SJCRH30 (cell line): ENCODE results near the gene HOATZ. TPM values are rescaled to one million over a fixed set of nuclear protein-coding genes. Genes with fewer than 3 reads are reported as not detected.

Experiments used
- DNase-seq, 2 experiments: peaks; one replicate each; pipeline ENCODE4 v3.0.0-alpha.2; 2015 to 2020
- H3K27ac ChIP-seq: fragments of 250-450 bp; sonication (Bioruptor Pico); 2 replicates; pipeline ENCODE4 v1.5.1; 2020; ENCODE audit warnings: mild to moderate bottlenecking, moderate library complexity
- H3K27me3 ChIP-seq: fragments of 250-450 bp; sonication (Bioruptor Pico); 2 replicates; pipeline ENCODE4 v1.5.1; 2020; ENCODE audit warnings: mild to moderate bottlenecking, moderate library complexity
- H3K36me3 ChIP-seq: fragments of 250-450 bp; sonication (Bioruptor Pico); 2 replicates; pipeline ENCODE4 v1.5.1; 2020; ENCODE audit warnings: mild to moderate bottlenecking, moderate library complexity
- H3K4me1 ChIP-seq: fragments of 250-450 bp; sonication (Bioruptor Pico); 2 replicates; pipeline ENCODE4 v1.5.1; 2020; ENCODE audit warnings: mild to moderate bottlenecking, moderate library complexity
- H3K4me3 ChIP-seq: fragments of 250-450 bp; sonication (Bioruptor Pico); 2 replicates; pipeline ENCODE4 v1.5.1; 2020; ENCODE audit warnings: mild to moderate bottlenecking, moderate library complexity
- H3K9me3 ChIP-seq: fragments of 250-450 bp; sonication (Bioruptor Pico); replicated peaks from 2 replicates; pipeline ENCODE4 v1.5.1; 2020; ENCODE audit warnings: mild to moderate bottlenecking, moderate library complexity
- total RNA-seq: library from RNA; depleted of rRNA; stranded (reverse); fragments of >200 nt; shearing (Covaris generic); gene quantifications from 2 replicates; pipeline ENCODE4 v1.2.3, GENCODE V29; 2014

The HOATZ gene
- total RNA-seq, 1 experiment from 2014 or later: not detected

GRCh38 chr11:111531136-111531535 is 16.6 kb downstream of the HOATZ start:
- DNase-seq: no peak
- no peaks in the 10 kb centered on the region for H3K4me1 ChIP-seq
- no peak overlapping the region for H3K27ac ChIP-seq

DNA sequence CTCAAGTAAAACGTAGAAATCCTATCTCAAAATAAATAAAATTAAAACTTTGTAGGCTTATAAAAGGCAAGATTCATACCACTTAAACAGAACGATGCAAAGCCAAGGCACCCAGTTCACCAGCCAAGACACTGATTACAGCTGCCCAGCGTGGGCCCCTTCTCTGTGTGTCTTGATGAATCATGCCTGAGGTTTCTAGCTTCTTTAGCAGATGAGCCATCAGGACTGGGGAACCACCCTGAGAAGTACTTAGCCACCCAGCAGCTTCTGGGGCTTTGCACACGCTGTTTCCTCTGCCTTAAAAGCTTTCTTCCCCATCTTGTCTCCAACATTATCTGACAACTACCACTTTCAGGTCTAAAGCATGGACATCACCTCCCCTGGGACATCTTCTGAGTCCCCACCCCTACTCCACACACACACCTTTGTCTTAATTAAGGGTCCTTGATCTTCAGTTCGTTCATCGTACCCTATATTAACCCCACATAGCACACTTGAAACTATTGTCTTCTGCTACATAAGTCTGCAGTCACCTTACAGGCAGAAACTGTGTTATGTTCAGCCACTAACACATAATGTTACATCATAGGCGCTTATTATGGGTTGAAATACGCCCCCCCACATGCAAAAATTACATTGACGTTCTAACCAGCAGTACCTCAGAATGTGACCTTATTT is 17.2 kb downstream of the HOATZ start:
- H3K4me3 ChIP-seq: no peak overlapping the region
- H3K27ac ChIP-seq: no peak overlapping the region
- no peaks in the 10 kb centered on the region for H3K4me1 ChIP-seq
- H3K27me3 ChIP-seq: no peaks in the 10 kb centered on the region
- no peaks in the 10 kb centered on the region for H3K9me3 ChIP-seq
- peak in 1 of 2 experiments; percentile 5 for DNase-seq
- no peaks in the 10 kb centered on the region for H3K36me3 ChIP-seq

More at GRCh38 chr11:111531136-111531535, 16.6 kb downstream of the HOATZ start:
- Histone ChIP-seq H3K4me3 (no peak overlapping the region), H3K9me3 (no peaks in the 10 kb centered on the region), H3K36me3 (no peaks in the 10 kb centered on the region), H3K27me3 (no peaks in the 10 kb centered on the region)

GRCh38 chr11:111532365-111532709 is 17.8 kb downstream of the HOATZ start:
- no peaks in the 10 kb centered on the region for H3K36me3 ChIP-seq
- H3K4me1 ChIP-seq: no peaks in the 10 kb centered on the region
- H3K4me3 ChIP-seq: no peak overlapping the region
- H3K9me3 ChIP-seq: no peaks in the 10 kb centered on the region
- no peak overlapping the region for H3K27ac ChIP-seq
- no peaks in the 10 kb centered on the region for H3K27me3 ChIP-seq
- no peak for DNase-seq

- Histone ChIP-seq H3K9me3 (no peaks in the 10 kb centered on the region), H3K4me3 (no peak overlapping the region), H3K27ac (no peak overlapping the region), H3K4me1 (no peaks in the 10 kb centered on the region), H3K27me3 (no peaks in the 10 kb centered on the region), H3K36me3 (no peaks in the 10 kb centered on the region)
- DNase-seq: no peak
Measured at GRCh38 chr11:111535281-111535680, 20.7 kb downstream of the HOATZ start.

GRCh38 chr11:111537336-111537860 is 22.8 kb downstream of the HOATZ start:
- Histone ChIP-seq H3K27ac (no peak overlapping the region), H3K27me3 (no peaks in the 10 kb centered on the region), H3K4me1 (no peaks in the 10 kb centered on the region), H3K9me3 (no peaks in the 10 kb centered on the region), H3K4me3 (no peak overlapping the region), H3K36me3 (no peaks in the 10 kb centered on the region)
- DNase-seq: no peak

- H3K27ac ChIP-seq: no peak overlapping the region
- no peaks in the 10 kb centered on the region for H3K27me3 ChIP-seq
- DNase-seq: no peak
- no peaks in the 10 kb centered on the region for H3K36me3 ChIP-seq
- no peak overlapping the region for H3K4me3 ChIP-seq
- no peaks in the 10 kb centered on the region for H3K4me1 ChIP-seq
- H3K9me3 ChIP-seq: no peaks in the 10 kb centered on the region
Measured at GRCh38 chr11:111538407-111539114, 24.0 kb downstream of the HOATZ start.

DNA sequence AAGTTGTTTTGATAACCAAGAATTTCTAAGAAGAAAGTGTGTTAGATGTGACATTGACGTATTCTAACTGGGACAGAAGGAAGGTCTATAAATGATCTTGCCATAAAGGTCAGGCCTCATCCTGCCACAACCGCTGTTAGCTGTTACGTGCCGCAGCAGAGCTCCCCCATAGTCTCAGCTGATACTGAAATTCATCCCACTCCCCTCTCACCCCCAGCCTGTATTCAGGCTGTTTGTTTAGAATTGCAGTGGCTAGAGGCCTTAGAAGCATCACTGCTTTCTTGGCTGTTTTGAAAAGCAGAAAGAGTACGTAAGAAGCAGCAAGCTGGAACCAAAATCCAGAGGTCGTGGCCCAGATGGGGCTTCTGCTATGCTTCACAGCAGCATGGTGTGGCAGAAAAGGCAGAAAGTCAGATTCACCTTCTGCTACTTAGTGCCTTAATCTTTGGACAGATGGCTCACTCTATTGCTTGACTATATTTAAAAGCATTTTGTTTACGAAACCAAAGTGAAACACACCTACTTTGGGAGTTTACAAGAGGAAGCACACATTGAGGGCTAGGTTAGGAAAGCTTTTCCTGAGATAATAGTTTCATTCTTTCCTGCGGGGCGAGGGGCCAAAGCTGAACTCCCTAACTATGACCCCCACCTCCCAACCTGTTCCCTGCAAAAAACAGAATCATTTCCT is 25.0 kb downstream of the HOATZ start:
- no peak for DNase-seq
- H3K27ac ChIP-seq: no peak overlapping the region
- no peaks in the 10 kb centered on the region for H3K27me3 ChIP-seq
- no peaks in the 10 kb centered on the region for H3K36me3 ChIP-seq
- no peak overlapping the region for H3K4me3 ChIP-seq
- H3K4me1 ChIP-seq: no peaks in the 10 kb centered on the region
- H3K9me3 ChIP-seq: no peaks in the 10 kb centered on the region

- Histone ChIP-seq H3K27ac (no peak within 1 kb of the TSS; the same call in 1 of the 2 replicates), H3K27me3 (no peaks in the 10 kb centered on the region), H3K9me3 (no peaks in the 10 kb centered on the region), H3K4me1 (no peaks in the 10 kb centered on the region), H3K4me3 (peak within 1 kb of the TSS; percentile 45), H3K36me3 (no peaks in the 10 kb centered on the region)
- DNase-seq: peak in 1 of 2 experiments; percentile 12
Measured at GRCh38 chr11:111540114-111540936, 25.7 kb downstream of the HOATZ start, which contains the start of gene LAYN. TSS of gene LAYN (plus strand) at chr11:111540720. CDS start at chr11:111540844, 124 bp downstream.

- no peaks in the 10 kb centered on the region for H3K4me1 ChIP-seq
- H3K27me3 ChIP-seq: no peaks in the 10 kb centered on the region
- H3K27ac ChIP-seq: no peak overlapping the region
- H3K36me3 ChIP-seq: no peaks in the 10 kb centered on the region
- H3K4me3 ChIP-seq: peak overlapping the region; percentile 45
- H3K9me3 ChIP-seq: no peaks in the 10 kb centered on the region
- no peak for DNase-seq
Measured at GRCh38 chr11:111540937-111541253, 26.3 kb downstream of the HOATZ start.

DNA sequence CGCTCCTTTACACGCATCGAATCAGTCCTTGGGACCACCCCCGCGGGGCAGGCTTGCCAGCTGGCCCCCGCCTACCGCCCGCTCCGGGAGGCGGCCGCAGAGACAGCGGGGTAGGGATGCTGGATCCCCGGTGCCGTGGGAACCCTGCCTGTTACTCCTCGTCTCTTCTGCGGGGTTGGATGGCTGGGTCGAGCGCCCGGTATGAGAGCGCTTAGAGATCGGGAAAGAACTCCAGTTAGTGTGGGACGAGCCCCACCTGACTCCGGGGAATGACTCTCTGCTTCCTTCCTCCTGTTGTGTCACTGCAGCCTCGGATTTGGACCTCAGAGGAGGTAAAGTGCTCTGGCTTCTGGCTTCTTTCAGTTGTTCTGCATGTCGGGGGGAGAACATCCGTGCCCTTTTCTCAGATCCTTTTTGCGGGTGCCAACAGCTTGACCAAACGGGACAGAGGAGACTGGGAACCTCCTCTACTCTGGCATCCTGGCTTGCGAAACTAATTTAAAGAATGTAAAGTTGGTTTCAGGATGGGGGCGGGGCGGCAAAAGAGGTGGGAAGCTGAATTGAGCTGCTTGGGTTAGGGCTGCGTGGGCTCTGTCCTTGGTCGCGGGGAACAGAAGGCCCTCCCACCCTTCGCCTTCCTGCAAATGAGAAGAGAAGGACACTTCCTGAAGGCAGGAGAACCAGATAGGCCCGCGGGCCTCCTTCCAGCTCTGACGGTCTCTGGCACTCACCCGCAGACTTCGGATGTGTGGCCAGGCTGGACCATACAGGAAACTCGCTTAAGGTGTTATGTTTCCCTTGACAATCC is 26.9 kb downstream of the HOATZ start:
- Histone ChIP-seq H3K4me1 (no peaks in the 10 kb centered on the region), H3K9me3 (no peaks in the 10 kb centered on the region), H3K4me3 (peak overlapping the region; percentile 45), H3K27ac (no peak overlapping the region; the same call in 1 of the 2 replicates), H3K36me3 (no peaks in the 10 kb centered on the region), H3K27me3 (no peaks in the 10 kb centered on the region)
- peak in 1 of 2 experiments; percentile 18 for DNase-seq

DNA sequence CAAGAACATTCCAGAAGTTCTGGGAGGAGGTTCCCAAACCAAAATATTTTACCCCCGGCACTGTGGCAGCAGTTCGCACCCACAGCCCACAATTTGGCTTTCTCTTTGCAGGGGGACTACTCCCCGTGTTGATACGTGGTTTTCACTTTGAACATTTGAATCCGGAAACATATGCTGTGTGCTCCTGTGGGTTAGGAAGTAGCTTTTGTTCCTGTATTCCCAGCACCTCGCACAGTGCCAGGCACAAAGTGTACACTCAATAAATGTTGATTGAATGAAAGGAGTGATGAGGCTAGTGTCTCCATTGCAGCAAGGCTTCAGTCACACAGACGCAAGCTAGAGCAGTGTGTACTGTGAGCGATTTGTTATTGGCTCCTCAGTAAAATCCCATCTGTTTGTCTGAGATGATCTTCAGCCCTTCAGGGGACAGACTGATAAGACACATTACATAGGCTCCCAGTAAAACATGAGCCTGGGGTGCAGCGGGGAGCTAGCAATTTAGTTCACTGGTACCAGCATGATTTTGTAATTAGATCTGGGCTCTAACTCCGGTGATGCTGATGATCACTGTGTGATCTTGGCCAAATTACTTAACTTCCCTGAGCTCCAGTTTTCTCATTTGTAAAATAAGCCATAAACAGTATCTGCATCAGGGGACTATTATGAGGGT is 28.2 kb downstream of the HOATZ start:
- no peaks in the 10 kb centered on the region for H3K4me1 ChIP-seq
- H3K9me3 ChIP-seq: no peaks in the 10 kb centered on the region
- no peak overlapping the region for H3K27ac ChIP-seq
- H3K36me3 ChIP-seq: no peaks in the 10 kb centered on the region
- H3K27me3 ChIP-seq: no peaks in the 10 kb centered on the region
- DNase-seq: no peak
- no peak overlapping the region for H3K4me3 ChIP-seq

- no peaks in the 10 kb centered on the region for H3K36me3 ChIP-seq
- DNase-seq: no peak
- H3K27ac ChIP-seq: no peak overlapping the region
- H3K9me3 ChIP-seq: no peaks in the 10 kb centered on the region
- no peak overlapping the region for H3K4me3 ChIP-seq
- H3K27me3 ChIP-seq: no peaks in the 10 kb centered on the region
- no peaks in the 10 kb centered on the region for H3K4me1 ChIP-seq
Measured at GRCh38 chr11:111548525-111548924, 33.9 kb downstream of the HOATZ start.

- H3K4me1 ChIP-seq: no peaks in the 10 kb centered on the region
- H3K4me3 ChIP-seq: no peak overlapping the region
- no peak overlapping the region for H3K27ac ChIP-seq
- H3K36me3 ChIP-seq: no peaks in the 10 kb centered on the region
- no peaks in the 10 kb centered on the region for H3K27me3 ChIP-seq
- DNase-seq: no peak
- H3K9me3 ChIP-seq: no peaks in the 10 kb centered on the region
Measured at GRCh38 chr11:111549196-111549868, 34.8 kb downstream of the HOATZ start.
